ENCODE measurements around the gene ROBO1. TPM values are rescaled to one million over a fixed set of nuclear protein-coding genes. Genes with fewer than 3 reads are reported as not detected.

ROBO1 gene
- total RNA-seq, 1 experiment from 2014 or later = 67.6 TPM

DNA sequence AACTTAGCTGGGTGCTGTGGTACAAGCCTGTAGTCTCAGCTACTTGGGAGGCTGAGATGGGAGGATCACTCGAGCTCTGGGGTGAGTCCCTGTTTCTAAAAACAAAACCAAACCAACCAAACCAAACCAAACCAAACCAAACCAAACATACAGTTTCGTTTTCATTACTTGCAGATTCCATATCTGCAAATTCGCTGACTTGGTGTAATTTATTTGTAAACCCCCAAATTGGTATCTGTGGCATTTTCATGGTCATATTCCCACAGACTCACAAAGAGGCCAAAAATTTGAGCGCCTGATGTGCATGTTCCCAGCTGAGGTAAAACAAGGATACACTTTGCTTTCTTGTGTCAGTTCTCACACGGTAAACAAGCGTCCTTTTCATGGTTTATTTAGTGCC, 1138.3 kb downstream of the ROBO1 start:
- CTCF ChIA-PET = no interaction called here
- Histone ChIP-seq H3K36me3 (ENCODE audit: insufficient read depth, low read length, poor library complexity, severe bottlenecking) (peaks cover 3% of the 10 kb centered on the region), H3K27ac (ENCODE audit: low read depth, low read length, poor library complexity, severe bottlenecking) (no peak overlapping the region), H3K4me1 (ENCODE audit: insufficient read depth, low read length, poor library complexity, severe bottlenecking) (peaks cover 8% of the 10 kb centered on the region), H3K4me3 (ENCODE audit: low read depth, low read length, poor library complexity, severe bottlenecking) (no peak overlapping the region), H3K9me3 (ENCODE audit: low read depth, low read length, poor library complexity, severe bottlenecking) (no peaks in the 10 kb centered on the region), H3K27me3 (replicated peaks; ENCODE audit: insufficient read depth, low read depth, low read length, poor library complexity) (no peaks in the 10 kb centered on the region)
- POLR2A ChIA-PET (ENCODE audit: low non-redundant PET) = no interaction called here
- TF ChIP-seq, protein P1, sequence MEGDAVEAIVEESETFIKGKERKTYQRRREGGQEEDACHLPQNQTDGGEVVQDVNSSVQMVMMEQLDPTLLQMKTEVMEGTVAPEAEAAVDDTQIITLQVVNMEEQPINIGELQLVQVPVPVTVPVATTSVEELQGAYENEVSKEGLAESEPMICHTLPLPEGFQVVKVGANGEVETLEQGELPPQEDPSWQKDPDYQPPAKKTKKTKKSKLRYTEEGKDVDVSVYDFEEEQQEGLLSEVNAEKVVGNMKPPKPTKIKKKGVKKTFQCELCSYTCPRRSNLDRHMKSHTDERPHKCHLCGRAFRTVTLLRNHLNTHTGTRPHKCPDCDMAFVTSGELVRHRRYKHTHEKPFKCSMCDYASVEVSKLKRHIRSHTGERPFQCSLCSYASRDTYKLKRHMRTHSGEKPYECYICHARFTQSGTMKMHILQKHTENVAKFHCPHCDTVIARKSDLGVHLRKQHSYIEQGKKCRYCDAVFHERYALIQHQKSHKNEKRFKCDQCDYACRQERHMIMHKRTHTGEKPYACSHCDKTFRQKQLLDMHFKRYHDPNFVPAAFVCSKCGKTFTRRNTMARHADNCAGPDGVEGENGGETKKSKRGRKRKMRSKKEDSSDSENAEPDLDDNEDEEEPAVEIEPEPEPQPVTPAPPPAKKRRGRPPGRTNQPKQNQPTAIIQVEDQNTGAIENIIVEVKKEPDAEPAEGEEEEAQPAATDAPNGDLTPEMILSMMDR (conservative IDR thresholded peaks at IDR 0.05; ENCODE audit: low read depth, low read length) = no peak
- no peak for TF ChIP-seq EZH2 (IDR thresholded peaks at IDR 0.05; ENCODE audit: borderline replicate concordance, low read depth, low read length, poor library complexity, severe bottlenecking)
- intact Hi-C loops (cut with micrococcal nuclease; ENCODE audit: unreplicated experiment) = no loop called here
- no TSS peak for BruUV-seq (replicated peaks)
- DNase-seq (ENCODE audit: low spot score) = no peak

DNA sequence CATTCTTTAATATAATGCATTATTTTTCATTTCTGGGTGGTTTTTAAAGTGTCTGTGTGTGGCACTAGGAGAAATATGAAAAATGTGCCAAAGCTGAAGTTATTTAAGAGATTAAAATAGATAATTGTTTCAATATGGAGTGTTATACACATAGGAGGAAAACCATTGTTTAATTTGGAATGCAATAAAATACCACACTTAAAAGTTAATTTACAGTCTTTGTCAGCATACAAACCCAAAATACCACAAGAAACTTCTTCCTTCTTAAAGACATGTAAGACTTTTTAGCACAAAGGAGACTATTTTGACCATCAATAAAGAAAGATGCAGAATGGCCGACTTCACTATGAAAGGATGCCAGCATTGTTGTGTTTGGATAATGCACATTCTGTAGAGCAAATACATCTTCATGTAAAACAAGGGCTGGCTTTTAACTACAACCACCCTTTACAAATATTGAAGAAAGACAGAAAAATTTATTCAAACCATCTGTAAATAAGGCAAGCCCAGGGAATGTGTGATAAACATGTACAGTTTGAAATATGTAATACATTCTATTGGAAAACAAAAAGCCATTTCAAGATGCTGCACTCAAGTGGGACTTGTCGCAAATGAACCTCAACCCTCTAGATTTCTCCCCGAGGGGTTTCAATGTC, 1146.6 kb downstream of the ROBO1 start:
- Histone ChIP-seq H3K27ac (ENCODE audit: low read depth, low read length, poor library complexity, severe bottlenecking) (no peak overlapping the region), H3K9me3 (ENCODE audit: low read depth, low read length, poor library complexity, severe bottlenecking) (no peaks in the 10 kb centered on the region), H3K4me1 (ENCODE audit: insufficient read depth, low read length, poor library complexity, severe bottlenecking) (no peaks in the 10 kb centered on the region), H3K4me3 (ENCODE audit: low read depth, low read length, poor library complexity, severe bottlenecking) (no peak overlapping the region), H3K36me3 (ENCODE audit: insufficient read depth, low read length, poor library complexity, severe bottlenecking) (no peaks in the 10 kb centered on the region), H3K27me3 (replicated peaks; ENCODE audit: insufficient read depth, low read depth, low read length, poor library complexity) (no peaks in the 10 kb centered on the region)
- peak; percentile 6 for DNase-seq (ENCODE audit: low spot score)
- no TSS peak for BruUV-seq (replicated peaks)
- TF ChIP-seq, protein P1 (conservative IDR thresholded peaks at IDR 0.05; ENCODE audit: low read depth, low read length) = no peak
- no peak for TF ChIP-seq EZH2 (IDR thresholded peaks at IDR 0.05; ENCODE audit: borderline replicate concordance, low read depth, low read length, poor library complexity, severe bottlenecking)
- intact Hi-C loops (cut with micrococcal nuclease; ENCODE audit: unreplicated experiment) = no loop called here
- ChIA-PET POLR2A (ENCODE audit: low non-redundant PET) (no interaction called here), CTCF (no interaction called here)

DNA sequence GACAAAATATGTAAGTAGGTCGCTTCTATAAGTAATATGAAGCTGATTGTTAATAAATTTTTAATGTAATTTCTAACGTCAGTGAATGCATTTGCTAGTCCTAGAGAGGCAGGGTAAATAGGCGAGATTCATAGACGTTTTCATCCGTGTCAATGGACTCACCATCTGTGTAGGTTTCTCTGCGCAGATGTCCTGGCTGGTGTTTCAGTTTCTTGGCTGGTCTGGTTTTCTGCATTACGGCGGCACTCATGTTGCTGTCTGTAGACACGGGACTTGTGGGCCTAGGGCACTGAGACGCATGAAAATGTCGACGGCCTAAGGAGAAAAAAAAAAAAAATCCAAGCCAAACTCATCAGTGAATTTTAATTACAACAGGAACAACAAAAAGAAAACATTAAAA, 1153.3 kb downstream of the ROBO1 start:
- H3K4me3 ChIP-seq (ENCODE audit: low read depth, low read length, poor library complexity, severe bottlenecking) = no peak overlapping the region
- CTCF ChIA-PET = no interaction called here
- POLR2A ChIA-PET (ENCODE audit: low non-redundant PET) = no interaction called here
- no TSS peak for BruUV-seq (replicated peaks)
- H3K36me3 ChIP-seq (ENCODE audit: insufficient read depth, low read length, poor library complexity, severe bottlenecking) = peaks cover 8% of the 10 kb centered on the region
- no peak for DNase-seq (ENCODE audit: low spot score)
- no peaks in the 10 kb centered on the region for H3K27me3 ChIP-seq (replicated peaks; ENCODE audit: insufficient read depth, low read depth, low read length, poor library complexity)
- TF ChIP-seq, protein P1 (conservative IDR thresholded peaks at IDR 0.05; ENCODE audit: low read depth, low read length) = no peak
- no peak for TF ChIP-seq EZH2 (IDR thresholded peaks at IDR 0.05; ENCODE audit: borderline replicate concordance, low read depth, low read length, poor library complexity, severe bottlenecking)
- H3K27ac ChIP-seq (ENCODE audit: low read depth, low read length, poor library complexity, severe bottlenecking) = no peak overlapping the region
- intact Hi-C loops (cut with micrococcal nuclease; ENCODE audit: unreplicated experiment) = no loop called here
- peaks cover 4% of the 10 kb centered on the region for H3K4me1 ChIP-seq (ENCODE audit: insufficient read depth, low read length, poor library complexity, severe bottlenecking)
- H3K9me3 ChIP-seq (ENCODE audit: low read depth, low read length, poor library complexity, severe bottlenecking) = no peaks in the 10 kb centered on the region

Measured in A673 (cell line).